Epithelial cell of esophagus (primary cell): ENCODE measurements around the gene UBE4B.

Experiments
- DNase-seq: peaks from one replicate; pipeline ENCODE4 v3.0.0; 2010; ENCODE audit warnings: low read depth
- H3K4me3 ChIP-seq: 2 replicates; pipeline ENCODE4 v1.5.1; 2011; ENCODE audit warnings: mild to moderate bottlenecking, low read length, control low read depth
- TF ChIP-seq, protein P1 (sequence below): IDR thresholded peaks from 2 replicates; pipeline ENCODE4 v1.5.1; 2011; ENCODE audit warnings: low read depth, mild to moderate bottlenecking, low read length, control low read depth, inconsistent platforms; ENCODE audit not compliant: insufficient read depth; ENCODE audit errors: missing control alignments

The UBE4B gene

GRCh38 chr1:10171995-10172669 lies 139.4 kb downstream of the UBE4B start:
- TF ChIP-seq, protein P1, sequence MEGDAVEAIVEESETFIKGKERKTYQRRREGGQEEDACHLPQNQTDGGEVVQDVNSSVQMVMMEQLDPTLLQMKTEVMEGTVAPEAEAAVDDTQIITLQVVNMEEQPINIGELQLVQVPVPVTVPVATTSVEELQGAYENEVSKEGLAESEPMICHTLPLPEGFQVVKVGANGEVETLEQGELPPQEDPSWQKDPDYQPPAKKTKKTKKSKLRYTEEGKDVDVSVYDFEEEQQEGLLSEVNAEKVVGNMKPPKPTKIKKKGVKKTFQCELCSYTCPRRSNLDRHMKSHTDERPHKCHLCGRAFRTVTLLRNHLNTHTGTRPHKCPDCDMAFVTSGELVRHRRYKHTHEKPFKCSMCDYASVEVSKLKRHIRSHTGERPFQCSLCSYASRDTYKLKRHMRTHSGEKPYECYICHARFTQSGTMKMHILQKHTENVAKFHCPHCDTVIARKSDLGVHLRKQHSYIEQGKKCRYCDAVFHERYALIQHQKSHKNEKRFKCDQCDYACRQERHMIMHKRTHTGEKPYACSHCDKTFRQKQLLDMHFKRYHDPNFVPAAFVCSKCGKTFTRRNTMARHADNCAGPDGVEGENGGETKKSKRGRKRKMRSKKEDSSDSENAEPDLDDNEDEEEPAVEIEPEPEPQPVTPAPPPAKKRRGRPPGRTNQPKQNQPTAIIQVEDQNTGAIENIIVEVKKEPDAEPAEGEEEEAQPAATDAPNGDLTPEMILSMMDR, result no peak
- no peak for DNase-seq

GRCh38 chr1:10173582-10173981 lies 140.8 kb downstream of the UBE4B start:
- H3K4me3 ChIP-seq, result no peak overlapping the region
- TF ChIP-seq, protein P1, result no peak
- DNase-seq, result no peak

More at GRCh38 chr1:10171995-10172669, 139.4 kb downstream of the UBE4B start:
- no peak overlapping the region for H3K4me3 ChIP-seq

- DNase-seq, result no peak
- TF ChIP-seq, protein P1, result no peak
- H3K4me3 ChIP-seq, result no peak overlapping the region
Measured at GRCh38 chr1:10177876-10178275, 145.1 kb downstream of the UBE4B start.

DNA sequence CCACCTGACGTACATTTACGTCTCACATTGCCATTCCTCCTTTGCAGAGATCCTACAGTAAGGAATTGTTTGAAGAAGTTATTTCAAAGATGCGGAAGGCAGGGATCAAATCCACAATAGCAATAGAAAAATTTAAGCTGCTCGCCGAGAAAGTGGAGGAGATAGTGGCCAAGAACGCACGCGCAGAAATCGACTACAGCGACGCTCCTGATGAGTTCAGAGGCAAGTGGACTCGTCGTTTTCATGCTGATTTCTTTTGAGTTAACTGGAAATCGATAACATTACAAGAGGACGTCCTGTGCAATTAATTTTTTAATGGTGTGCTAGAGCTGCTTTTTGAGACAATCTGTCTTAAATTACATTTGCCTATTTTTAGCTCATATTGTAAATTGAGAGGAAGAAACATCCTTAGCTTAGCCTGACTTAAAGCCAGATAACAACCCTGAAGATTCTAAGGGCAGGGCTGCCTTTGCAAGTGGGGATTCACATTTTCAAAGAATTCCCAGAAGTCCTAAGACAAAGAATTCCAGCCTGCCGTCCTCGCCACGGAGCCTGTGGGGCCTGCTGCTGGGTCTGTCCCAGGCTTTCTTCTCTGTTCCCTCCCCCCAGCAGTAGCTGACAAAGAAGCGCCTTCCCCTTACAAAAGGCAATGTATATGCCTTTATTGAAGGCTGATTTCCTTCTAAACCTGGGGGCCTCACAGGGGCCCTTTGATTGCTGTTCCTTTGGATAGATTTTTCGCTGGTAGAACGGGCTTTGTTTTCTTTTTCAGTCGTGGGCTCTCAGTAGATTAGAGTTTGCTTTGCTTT lies 146.0 kb downstream of the UBE4B start:
- TF ChIP-seq, protein P1, result no peak
- no peak overlapping the region for H3K4me3 ChIP-seq
- no peak for DNase-seq

GRCh38 chr1:10179406-10180091 lies 146.8 kb downstream of the UBE4B start:
- DNase-seq, result no peak
- H3K4me3 ChIP-seq, result no peak overlapping the region

GRCh38 chr1:10181154-10181553 lies 148.4 kb downstream of the UBE4B start:
- no peak for DNase-seq
- TF ChIP-seq, protein P1, result no peak
- H3K4me3 ChIP-seq, result no peak overlapping the region

More at GRCh38 chr1:10179406-10180091, 146.8 kb downstream of the UBE4B start:
- TF ChIP-seq, protein P1, result no peak
